ENCODE results near the gene CHST12. TPM values are rescaled to one million over a fixed set of nuclear protein-coding genes. Genes with fewer than 3 reads are reported as not detected.
"Not testable (repeated sequence)": the region's sequence is repeated elsewhere in the genome, so short reads cannot be mapped to it uniquely, and the experiment has no call there.

The CHST12 gene
- total RNA-seq, 2 donors from 2014 or later, result 8.7 to 8.8 TPM

GRCh38 chr7:2383543-2384274 is 19.7 kb upstream of the CHST12 start:
- Histone ChIP-seq H3K9ac (ENCODE audit: low read depth in 2 of 2, low read length in 2 of 2) (no peak overlapping the region), H3K27me3 (no peaks in the 10 kb centered on the region), H3K27ac (no peak overlapping the region), H3K9me3 (no peaks in the 10 kb centered on the region), H3K4me1 (no peaks in the 10 kb centered on the region), H3K36me3 (no peaks in the 10 kb centered on the region), H3K4me3 (no peak overlapping the region)
- intact Hi-C loops (cut with DNase I), result no loop called here
- TF ChIP-seq CTCF (IDR thresholded peaks at IDR 0.05), result no peak
- DNase-seq, result no peak

GRCh38 chr7:2384354-2385243 is 18.8 kb upstream of the CHST12 start:
- no peak for DNase-seq
- Histone ChIP-seq H3K27me3 (no peaks in the 10 kb centered on the region), H3K9me3 (no peaks in the 10 kb centered on the region), H3K36me3 (no peaks in the 10 kb centered on the region), H3K27ac (no peak overlapping the region), H3K9ac (ENCODE audit: low read depth in 2 of 2, low read length in 2 of 2) (no peak overlapping the region), H3K4me1 (no peaks in the 10 kb centered on the region), H3K4me3 (no peak overlapping the region)
- intact Hi-C loops (cut with DNase I), result no loop called here
- no peak for TF ChIP-seq CTCF (IDR thresholded peaks at IDR 0.05)

- H3K36me3 ChIP-seq; H3K27ac ChIP-seq; intact Hi-C loops (cut with DNase I); H3K27me3 ChIP-seq; H3K4me3 ChIP-seq; DNase-seq; H3K9ac ChIP-seq (ENCODE audit: low read depth in 2 of 2, low read length in 2 of 2); H3K4me1 ChIP-seq; H3K9me3 ChIP-seq: not testable (repeated sequence)
These were observed 17.3 kb upstream of the CHST12 start for GRCh38 chr7:2386122-2386521.

GRCh38 chr7:2386964-2387669 is 16.3 kb upstream of the CHST12 start:
- Histone ChIP-seq H3K27ac (no peak overlapping the region), H3K4me1 (no peaks in the 10 kb centered on the region), H3K36me3 (no peaks in the 10 kb centered on the region), H3K9ac (ENCODE audit: low read depth in 2 of 2, low read length in 2 of 2) (no peak overlapping the region), H3K4me3 (no peak overlapping the region), H3K9me3 (no peaks in the 10 kb centered on the region), H3K27me3 (no peaks in the 10 kb centered on the region)
- intact Hi-C loops (cut with DNase I), result no loop called here
- no peak for DNase-seq
- TF ChIP-seq CTCF (IDR thresholded peaks at IDR 0.05), result no peak

- TF ChIP-seq CTCF (IDR thresholded peaks at IDR 0.05), result no peak
- H3K9ac ChIP-seq (ENCODE audit: low read depth in 2 of 2, low read length in 2 of 2), result no peak overlapping the region
- intact Hi-C loops (cut with DNase I), result no loop called here
- no peaks in the 10 kb centered on the region for H3K4me1 ChIP-seq
- H3K27ac ChIP-seq, result no peak overlapping the region
- no peak for DNase-seq
- H3K36me3 ChIP-seq, result no peaks in the 10 kb centered on the region
- H3K4me3 ChIP-seq, result no peak overlapping the region
- no peaks in the 10 kb centered on the region for H3K27me3 ChIP-seq
- no peaks in the 10 kb centered on the region for H3K9me3 ChIP-seq
These were observed 15.3 kb upstream of the CHST12 start for GRCh38 chr7:2387897-2388636.

Measured in colonic mucosa (tissue), 4 donors.